ENCODE data around the gene TEX26.

TEX26 gene

GRCh38 chr13:30932481-30933353 is at the start of gene TEX26:
TSS of gene TEX26 (plus strand) at chr13:30932656. CDS start at chr13:30932716, 60 bp downstream.
- DNase-seq (ENCODE audit: low read depth): no peak

- DNase-seq (ENCODE audit: low read depth): no peak
Measured at GRCh38 chr13:30882996-30883766, 49.3 kb upstream of the TEX26 start.

GRCh38 chr13:30884543-30884942 is 47.9 kb upstream of the TEX26 start:
- no peak for DNase-seq (ENCODE audit: low read depth)

- DNase-seq (ENCODE audit: low read depth): no peak
Measured at GRCh38 chr13:30889196-30889690, 43.2 kb upstream of the TEX26 start.

- DNase-seq (ENCODE audit: low read depth): no peak
Measured at GRCh38 chr13:30892966-30893365, 39.5 kb upstream of the TEX26 start.

GRCh38 chr13:30895773-30896172 is 36.7 kb upstream of the TEX26 start:
- DNase-seq (ENCODE audit: low read depth): no peak

GRCh38 chr13:30898070-30898469 is 34.4 kb upstream of the TEX26 start:
- no peak for DNase-seq (ENCODE audit: low read depth)

- no peak for DNase-seq (ENCODE audit: low read depth)
Measured at GRCh38 chr13:30898678-30899241, 33.7 kb upstream of the TEX26 start.

GRCh38 chr13:30900436-30900835 is 32.0 kb upstream of the TEX26 start:
- DNase-seq (ENCODE audit: low read depth): no peak

- DNase-seq (ENCODE audit: low read depth): no peak
Measured at GRCh38 chr13:30900952-30901749, 31.3 kb upstream of the TEX26 start.

- DNase-seq (ENCODE audit: low read depth): no peak
Measured at GRCh38 chr13:30904043-30904442, 28.4 kb upstream of the TEX26 start.

- DNase-seq (ENCODE audit: low read depth): no peak
Measured at GRCh38 chr13:30905932-30906383, 26.5 kb upstream of the TEX26 start, which contains the start of gene MEDAG. TSS of gene MEDAG (plus strand) at chr13:30906271. CDS start at chr13:30906516, 245 bp downstream.

- DNase-seq (ENCODE audit: low read depth): no peak
Measured at GRCh38 chr13:30906411-30907051, 25.9 kb upstream of the TEX26 start.

GRCh38 chr13:30907121-30907861 is 25.2 kb upstream of the TEX26 start:
- DNase-seq (ENCODE audit: low read depth): no peak

GRCh38 chr13:30908416-30908980 is 24.0 kb upstream of the TEX26 start:
- DNase-seq (ENCODE audit: low read depth): no peak

- DNase-seq (ENCODE audit: low read depth): no peak
Measured at GRCh38 chr13:30910676-30911075, 21.8 kb upstream of the TEX26 start.

- no peak for DNase-seq (ENCODE audit: low read depth)
Measured at GRCh38 chr13:30915691-30916541, 16.5 kb upstream of the TEX26 start.

- DNase-seq (ENCODE audit: low read depth): no peak
Measured at GRCh38 chr13:30916991-30917390, 15.5 kb upstream of the TEX26 start.
